Heart right ventricle (tissue), 16 donors: ENCODE measurements around the gene PRKACB. TPM values are rescaled to one million over a fixed set of nuclear protein-coding genes. Genes with fewer than 3 reads are reported as not detected.

Experiments used
- ATAC-seq, 8 donors: fragments of 200-7000 bp; cut with Tn5 transposase; one replicate each; pipeline ENCODE4 v1.9.1; 2020; ENCODE audit warnings: mild to moderate bottlenecking in 8 of 8, moderate library complexity in 8 of 8, moderate number of reproducible peaks in 1 of 8
- DNase-seq, 2 donors: peaks; one replicate each; pipeline ENCODE4 v3.0.0-alpha.2; 2020
- H3K27ac ChIP-seq, 10 donors: fragments of 200-600 bp; sonication (generic) in 2 of 10; one replicate each; pipeline versions ENCODE4 v1.5.0 to v1.8.0; 2020 to 2022; ENCODE audit warnings: mild to moderate bottlenecking in 3 of 10
- H3K27me3 ChIP-seq, 7 donors: fragments of 200-600 bp; one replicate each; pipeline ENCODE4 v1.8.0; 2021 to 2022; ENCODE audit warnings: mild to moderate bottlenecking in 2 of 7
- H3K36me3 ChIP-seq, 9 donors: fragments of 200-600 bp; sonication (generic) in 1 of 9; one replicate each; pipeline versions ENCODE4 v1.5.0 to v1.8.0; 2020 to 2022; ENCODE audit warnings: mild to moderate bottlenecking in 2 of 9
- H3K4me1 ChIP-seq, 9 donors: fragments of 200-600 bp; sonication (generic) in 1 of 9; one replicate each; pipeline versions ENCODE4 v1.5.0 to v1.8.0; 2020 to 2022; ENCODE audit warnings: mild to moderate bottlenecking in 4 of 9
- H3K4me3 ChIP-seq, 10 donors: fragments of 200-600 bp; sonication (generic) in 2 of 10; one replicate each; pipeline versions ENCODE4 v1.5.0 to v1.8.0; 2020 to 2022; ENCODE audit warnings: mild to moderate bottlenecking in 7 of 10, moderate library complexity in 2 of 10
- H3K9me3 ChIP-seq, 11 donors: fragments of 200-600 bp in 10 of 11; sonication (generic) in 2 of 11; one replicate each; pipeline versions ENCODE4 v1.5.0 to v1.8.0; 2013 to 2022; ENCODE audit warnings: mild to moderate bottlenecking in 2 of 11, control low read depth in 1 of 11, moderate library complexity in 1 of 11
- WGBS, 2 donors: extraction: QIAGEN DNeasy Blood & Tissue Kit; methylation state at CpG; one replicate each; pipeline ENCODE4 v1.1.7; 2013; ENCODE audit warnings: inconsistent platforms in 1 of 2; 5-methylcytosine and 5-hydroxymethylcytosine counted together
- intact Hi-C, 10 donors: fragments of 100-400 bp; cut with DNase I; formaldehyde crosslinking; loops; one replicate each; pipeline versions ENCODE4 v1.11.1 to v1.14.2; 2022
- polyA plus RNA-seq, 2 donors: library from polyadenylated mRNA; stranded (reverse); fragments of 200-250 nt; gene quantifications; one replicate each; pipeline ENCODE4 v1.2.3, GENCODE V29; 2013
- total RNA-seq, 10 donors: library from RNA; stranded (reverse); fragmentation: NEBNext Ultra II Directional in 3 of 10; extraction: Animal tissue kit (Norgen Biotek cat#: 25700) in 3 of 10; gene quantifications; one replicate each; pipeline versions ENCODE4 v1.2.1 to v1.2.4, GENCODE V29; 2021 to 2023
- TF ChIP-seq, protein P1 (sequence below), 9 donors: fragments of 200-600 bp; sonication (generic) in 2 of 9; IDR thresholded peaks; one replicate each; pipeline versions ENCODE4 v1.5.0 to v1.8.0; 2021 to 2022; ENCODE audit warnings: antibody characterized with exemption in 9 of 9, mild to moderate bottlenecking in 5 of 9, moderate library complexity in 1 of 9
- donor health status: Arrhythmogenic right ventricular cardiomyopathy.
- donor health status: ischemic (EF 13 %, LVEDD 7.1; RV severe dilation, severe dysfunction).
- donor health status: healthy with polysubstance abuse.
- donor health status: DM: no; HTN: yes; CAD: no.
- donor health status: DM: no; HTN: no; CAD: no.
- donor health status: ischemic (EF 25% LVEDD 6.9; RV normal size, moderate dysfunction).
- donor health status: ischemic (EF 25% LVEDD 5.7; RV mildly dilated, moderate dysfunction).
- donor health status: healthy.
- donor health status: DM: yes; HTN: yes; CAD: no.
- donor health status: Ischemic cardiomyopathy.
- donor health status: ischemic (EF 35%, LVEDD 5.7; RV mildly dilated, moderate dysfunction).
- donor health status: nonischemic (EF 11% LVEDD 7.7; RV severe dilation, severe dysfunction).
- donor health status: DM: yes; HTN: yes; CAD: no.
- donor health status: PGD.
- donor health status: ischemic (EF 29% LVEDD 5.4; RV normal size, mild dysfunction).
- donor health status: nonischemic (EF 23%, LVEDD 6.1; RV moderate dilation, normal function).

PRKACB gene
- total and polyA plus RNA-seq, 12 donors = 6.4 to 49.1 (median 39.6) TPM

DNA sequence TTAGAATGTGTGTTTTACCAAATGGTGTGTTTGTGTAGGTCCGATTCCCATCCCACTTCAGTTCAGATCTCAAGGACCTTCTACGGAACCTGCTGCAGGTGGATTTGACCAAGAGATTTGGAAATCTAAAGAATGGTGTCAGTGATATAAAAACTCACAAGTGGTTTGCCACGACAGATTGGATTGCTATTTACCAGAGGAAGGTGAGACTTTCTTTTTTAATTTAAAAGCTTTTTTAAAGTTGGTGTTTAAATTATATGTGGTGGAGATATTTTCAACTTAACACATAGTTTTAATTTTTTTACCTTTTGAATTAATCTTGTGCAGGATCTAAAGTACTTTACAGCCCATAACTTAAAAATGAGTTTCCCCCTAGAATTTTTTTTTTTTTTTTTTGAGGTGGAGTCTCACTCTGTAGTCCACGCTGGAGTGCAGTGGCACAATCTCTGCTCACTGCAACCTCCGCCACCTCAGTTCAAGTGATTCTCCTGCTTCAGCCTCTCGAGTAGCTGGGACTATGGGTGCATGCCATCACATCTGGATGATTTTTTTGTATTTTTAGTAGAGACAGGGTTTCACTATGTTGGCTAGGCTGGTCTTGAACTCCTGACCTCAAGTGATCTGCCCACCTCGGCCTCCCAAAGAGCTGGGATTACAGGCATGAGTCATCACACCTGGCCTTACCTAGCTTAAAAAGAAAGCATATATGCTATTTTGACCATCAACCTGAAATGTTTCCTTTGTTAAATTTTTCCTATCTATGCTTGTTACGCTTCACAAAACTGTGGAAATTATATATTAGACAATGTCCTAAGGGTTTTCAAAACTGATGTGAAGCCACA, 70.3 kb downstream of the PRKACB start:
- DNase-seq (no peak), ATAC-seq (no peak)
- no peaks in the 10 kb centered on the region for H3K4me1 ChIP-seq
- no peaks in the 10 kb centered on the region for H3K27me3 ChIP-seq
- TF ChIP-seq, protein P1, sequence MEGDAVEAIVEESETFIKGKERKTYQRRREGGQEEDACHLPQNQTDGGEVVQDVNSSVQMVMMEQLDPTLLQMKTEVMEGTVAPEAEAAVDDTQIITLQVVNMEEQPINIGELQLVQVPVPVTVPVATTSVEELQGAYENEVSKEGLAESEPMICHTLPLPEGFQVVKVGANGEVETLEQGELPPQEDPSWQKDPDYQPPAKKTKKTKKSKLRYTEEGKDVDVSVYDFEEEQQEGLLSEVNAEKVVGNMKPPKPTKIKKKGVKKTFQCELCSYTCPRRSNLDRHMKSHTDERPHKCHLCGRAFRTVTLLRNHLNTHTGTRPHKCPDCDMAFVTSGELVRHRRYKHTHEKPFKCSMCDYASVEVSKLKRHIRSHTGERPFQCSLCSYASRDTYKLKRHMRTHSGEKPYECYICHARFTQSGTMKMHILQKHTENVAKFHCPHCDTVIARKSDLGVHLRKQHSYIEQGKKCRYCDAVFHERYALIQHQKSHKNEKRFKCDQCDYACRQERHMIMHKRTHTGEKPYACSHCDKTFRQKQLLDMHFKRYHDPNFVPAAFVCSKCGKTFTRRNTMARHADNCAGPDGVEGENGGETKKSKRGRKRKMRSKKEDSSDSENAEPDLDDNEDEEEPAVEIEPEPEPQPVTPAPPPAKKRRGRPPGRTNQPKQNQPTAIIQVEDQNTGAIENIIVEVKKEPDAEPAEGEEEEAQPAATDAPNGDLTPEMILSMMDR (IDR thresholded peaks at IDR 0.05) = no peak
- H3K36me3 ChIP-seq = peaks cover 0 to 21% (median 2%) of the 10 kb centered on the region in 9 donors
- intact Hi-C loops = no loop called here
- H3K9me3 ChIP-seq = peaks cover 0 to 9% (median 0%) of the 10 kb centered on the region in 11 donors
- H3K4me3 ChIP-seq = no peak overlapping the region
- H3K27ac ChIP-seq = no peak overlapping the region
- WGBS, 2 donors = 93 to 95% methylated on average over 8 of the region's 8 CpGs

- peaks cover 0 to 23% (median 2%) of the 10 kb centered on the region in 9 donors for H3K36me3 ChIP-seq
- intact Hi-C loops = no loop called here
- no peak for ATAC-seq
- H3K9me3 ChIP-seq = peaks cover 0 to 29% (median 6%) of the 10 kb centered on the region in 11 donors
- TF ChIP-seq, protein P1 (IDR thresholded peaks at IDR 0.05) = no peak
- no peak overlapping the region for H3K27ac ChIP-seq
- no peaks in the 10 kb centered on the region for H3K4me1 ChIP-seq
- no peak for DNase-seq
- no peak overlapping the region for H3K4me3 ChIP-seq
- no peaks in the 10 kb centered on the region for H3K27me3 ChIP-seq
These were observed 73.2 kb downstream of the PRKACB start for GRCh38 chr1:84217239-84217638.

- 46 to 65% methylated on average over 3 of the region's 3 CpGs for WGBS, 2 donors
- H3K27ac ChIP-seq = no peak overlapping the region
- H3K27me3 ChIP-seq = no peaks in the 10 kb centered on the region
- no peaks in the 10 kb centered on the region for H3K4me1 ChIP-seq
- ATAC-seq = no peak
- peaks cover 0 to 49% (median 15%) of the 10 kb centered on the region in 11 donors for H3K9me3 ChIP-seq
- intact Hi-C loops = no loop called here
- TF ChIP-seq, protein P1 (IDR thresholded peaks at IDR 0.05) = peak in 1 of 9 donors; percentile 4
- no peak for DNase-seq
- no peak overlapping the region for H3K4me3 ChIP-seq
- peaks cover 0 to 11% (median 2%) of the 10 kb centered on the region in 9 donors for H3K36me3 ChIP-seq
These were observed 79.8 kb downstream of the PRKACB start for GRCh38 chr1:84223751-84224432.

- peak in 1 of 8 donors; percentile 30 for ATAC-seq
These were observed 80.8 kb downstream of the PRKACB start for GRCh38 chr1:84224905-84225304.

More at GRCh38 chr1:84224905-84225304, 80.8 kb downstream of the PRKACB start:
- no peak overlapping the region for H3K27ac ChIP-seq
- DNase-seq = no peak
- H3K9me3 ChIP-seq = peaks cover 0 to 39% (median 10%) of the 10 kb centered on the region in 11 donors
- no peaks in the 10 kb centered on the region for H3K4me1 ChIP-seq
- H3K27me3 ChIP-seq = no peaks in the 10 kb centered on the region
- H3K36me3 ChIP-seq = peaks cover 0 to 1% (median 0%) of the 10 kb centered on the region in 9 donors
- intact Hi-C loops = no loop called here
- TF ChIP-seq, protein P1 (IDR thresholded peaks at IDR 0.05) = no peak
- no peak overlapping the region for H3K4me3 ChIP-seq
- WGBS, 2 donors = 91 to 100% methylated on average over 1 of the region's 1 CpG
